ENCODE data around the gene IP6K1. TPM values are rescaled to one million over a fixed set of nuclear protein-coding genes. Genes with fewer than 3 reads are reported as not detected.

IP6K1 gene
- total and polyA plus RNA-seq, 2 donors from 2014 or later, result 21.7 to 49.6 TPM

DNA sequence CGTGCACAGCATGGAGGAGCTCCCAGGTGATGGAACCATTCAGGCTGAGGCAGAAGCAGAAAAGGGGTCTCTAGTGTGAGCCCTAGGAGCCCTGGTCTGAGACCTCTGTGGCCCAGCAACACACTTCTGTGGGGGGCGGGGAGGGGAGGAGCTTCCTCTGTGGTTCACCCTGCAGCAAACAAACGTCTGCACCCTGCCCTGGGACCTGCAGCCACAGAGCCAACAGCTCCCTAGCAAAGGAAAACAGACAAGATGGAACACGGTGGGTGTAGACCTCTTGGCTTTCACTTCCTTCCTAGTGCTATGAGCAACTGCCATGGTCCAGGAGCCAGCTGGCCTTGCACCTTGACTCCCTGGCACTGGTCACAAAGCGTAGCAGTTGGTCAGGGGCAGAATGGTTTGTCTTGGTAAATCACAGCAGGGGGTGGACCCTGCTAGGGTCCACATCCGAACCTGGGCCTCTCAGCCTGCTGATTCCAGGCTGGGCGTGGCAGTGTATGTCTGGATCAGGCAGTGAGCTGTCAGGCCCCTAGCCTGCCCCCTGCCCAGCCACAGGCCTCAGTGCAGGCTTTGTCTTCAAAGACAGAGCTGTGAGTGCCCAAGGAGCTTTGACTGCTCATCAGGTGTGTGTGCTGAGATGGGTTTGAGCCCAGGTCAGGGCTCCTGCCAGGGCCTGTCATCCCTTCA lies 73.6 kb downstream of the IP6K1 start:
- peaks cover 0 to 12% (median 0%) of the 10 kb centered on the region in 3 donors for H3K36me3 ChIP-seq (ENCODE audit: control insufficient read depth in 2 of 3, insufficient read depth in 3 of 3, low read length in 3 of 3)
- no peaks in the 10 kb centered on the region for H3K4me1 ChIP-seq (ENCODE audit: control insufficient read depth in 2 of 3, insufficient read depth in 2 of 3, low read depth in 1 of 3, low read length in 3 of 3)
- intact Hi-C loops (cut with DNase I), result no loop called here
- H3K27me3 ChIP-seq (ENCODE audit: control insufficient read depth, insufficient read depth, low read length), result no peaks in the 10 kb centered on the region
- no peaks in the 10 kb centered on the region for H3K9me3 ChIP-seq (ENCODE audit: control insufficient read depth in 2 of 3, insufficient read depth in 1 of 3, low read length in 3 of 3)
- DNase-seq (peak in 1 of 5 donors; percentile 41), FAIRE-seq (no peak)
- H3K4me3 ChIP-seq (ENCODE audit: low read length in 3 of 3), result no peak overlapping the region
- TF ChIP-seq, protein P1, sequence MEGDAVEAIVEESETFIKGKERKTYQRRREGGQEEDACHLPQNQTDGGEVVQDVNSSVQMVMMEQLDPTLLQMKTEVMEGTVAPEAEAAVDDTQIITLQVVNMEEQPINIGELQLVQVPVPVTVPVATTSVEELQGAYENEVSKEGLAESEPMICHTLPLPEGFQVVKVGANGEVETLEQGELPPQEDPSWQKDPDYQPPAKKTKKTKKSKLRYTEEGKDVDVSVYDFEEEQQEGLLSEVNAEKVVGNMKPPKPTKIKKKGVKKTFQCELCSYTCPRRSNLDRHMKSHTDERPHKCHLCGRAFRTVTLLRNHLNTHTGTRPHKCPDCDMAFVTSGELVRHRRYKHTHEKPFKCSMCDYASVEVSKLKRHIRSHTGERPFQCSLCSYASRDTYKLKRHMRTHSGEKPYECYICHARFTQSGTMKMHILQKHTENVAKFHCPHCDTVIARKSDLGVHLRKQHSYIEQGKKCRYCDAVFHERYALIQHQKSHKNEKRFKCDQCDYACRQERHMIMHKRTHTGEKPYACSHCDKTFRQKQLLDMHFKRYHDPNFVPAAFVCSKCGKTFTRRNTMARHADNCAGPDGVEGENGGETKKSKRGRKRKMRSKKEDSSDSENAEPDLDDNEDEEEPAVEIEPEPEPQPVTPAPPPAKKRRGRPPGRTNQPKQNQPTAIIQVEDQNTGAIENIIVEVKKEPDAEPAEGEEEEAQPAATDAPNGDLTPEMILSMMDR (IDR thresholded peaks at IDR 0.05; ENCODE audit: borderline replicate concordance, extremely low read depth, insufficient read depth), result no peak
- H3K27ac ChIP-seq (ENCODE audit: low read depth in 2 of 2, low read length in 2 of 2), result no peak overlapping the region
- H3K9ac ChIP-seq (ENCODE audit: low read length in 3 of 3), result no peak overlapping the region

DNA sequence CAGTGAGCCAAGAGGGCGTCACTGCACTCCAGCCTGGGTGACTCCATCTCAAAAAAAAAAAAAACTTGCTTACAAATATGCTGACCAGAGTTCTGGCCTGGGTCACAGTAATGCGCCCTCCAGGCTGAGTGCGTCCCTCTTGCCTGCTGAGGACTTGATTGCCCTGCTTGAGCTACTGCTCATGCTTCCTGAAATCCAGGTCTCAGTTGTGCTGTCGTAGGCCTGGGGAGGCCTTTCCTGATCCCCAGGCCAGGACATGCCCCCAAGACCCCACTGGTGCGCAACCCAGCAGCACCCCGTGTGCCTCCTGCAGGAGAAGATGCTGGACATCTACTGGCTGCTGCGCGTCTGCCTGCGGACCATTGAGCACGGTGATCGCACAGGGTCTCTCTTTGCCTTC lies 74.2 kb downstream of the IP6K1 start:
- Histone ChIP-seq H3K4me1 (ENCODE audit: control insufficient read depth in 2 of 3, insufficient read depth in 2 of 3, low read depth in 1 of 3, low read length in 3 of 3) (no peaks in the 10 kb centered on the region), H3K4me3 (ENCODE audit: low read length in 3 of 3) (no peak overlapping the region), H3K27me3 (ENCODE audit: control insufficient read depth, insufficient read depth, low read length) (no peaks in the 10 kb centered on the region), H3K27ac (ENCODE audit: low read depth in 2 of 2, low read length in 2 of 2) (no peak overlapping the region), H3K9ac (ENCODE audit: low read length in 3 of 3) (no peak overlapping the region), H3K9me3 (ENCODE audit: control insufficient read depth in 2 of 3, insufficient read depth in 1 of 3, low read length in 3 of 3) (no peaks in the 10 kb centered on the region), H3K36me3 (ENCODE audit: control insufficient read depth in 2 of 3, insufficient read depth in 3 of 3, low read length in 3 of 3) (peaks cover 0 to 14% (median 1%) of the 10 kb centered on the region in 3 donors)
- intact Hi-C loops (cut with DNase I), result no loop called here
- no peak for FAIRE-seq
- TF ChIP-seq, protein P1 (IDR thresholded peaks at IDR 0.05; ENCODE audit: borderline replicate concordance, extremely low read depth, insufficient read depth), result no peak
- DNase-seq, result peak in 1 of 5 donors; percentile 40

DNA sequence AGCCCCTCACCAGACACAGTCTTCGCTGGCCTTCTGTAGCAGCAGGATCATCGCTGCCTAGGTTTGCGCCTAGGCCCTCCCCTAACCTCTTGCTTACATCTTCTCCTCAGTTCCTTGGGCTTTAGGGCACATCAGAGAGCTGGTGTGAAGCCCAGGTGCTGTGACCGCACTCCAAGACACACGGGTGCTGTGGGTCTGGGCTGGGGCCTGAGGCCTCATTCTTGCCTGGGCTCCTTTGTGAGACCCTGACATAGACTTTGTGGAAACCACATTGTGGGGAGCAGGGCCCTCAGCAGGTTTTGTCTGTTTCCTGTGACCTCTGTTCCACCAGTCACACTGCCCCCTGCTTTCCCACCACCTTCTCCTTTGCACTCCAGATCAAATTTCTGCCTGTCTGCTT lies 74.9 kb downstream of the IP6K1 start:
- Histone ChIP-seq H3K9ac (ENCODE audit: low read length in 3 of 3) (no peak overlapping the region), H3K27ac (ENCODE audit: low read depth in 2 of 2, low read length in 2 of 2) (no peak overlapping the region), H3K4me1 (ENCODE audit: control insufficient read depth in 2 of 3, insufficient read depth in 2 of 3, low read depth in 1 of 3, low read length in 3 of 3) (no peaks in the 10 kb centered on the region), H3K36me3 (ENCODE audit: control insufficient read depth in 2 of 3, insufficient read depth in 3 of 3, low read length in 3 of 3) (peaks cover 0 to 20% (median 2%) of the 10 kb centered on the region in 3 donors), H3K9me3 (ENCODE audit: control insufficient read depth in 2 of 3, insufficient read depth in 1 of 3, low read length in 3 of 3) (no peaks in the 10 kb centered on the region), H3K4me3 (ENCODE audit: low read length in 3 of 3) (no peak overlapping the region), H3K27me3 (ENCODE audit: control insufficient read depth, insufficient read depth, low read length) (no peaks in the 10 kb centered on the region)
- DNase-seq (peak in 2 of 5 donors; percentile 18 to 25), FAIRE-seq (no peak)
- intact Hi-C loops (cut with DNase I), result no loop called here
- TF ChIP-seq, protein P1 (IDR thresholded peaks at IDR 0.05; ENCODE audit: borderline replicate concordance, extremely low read depth, insufficient read depth), result no peak

Data from kidney (tissue), 14 donors.